ENCODE data around the gene PLEK.

DNA sequence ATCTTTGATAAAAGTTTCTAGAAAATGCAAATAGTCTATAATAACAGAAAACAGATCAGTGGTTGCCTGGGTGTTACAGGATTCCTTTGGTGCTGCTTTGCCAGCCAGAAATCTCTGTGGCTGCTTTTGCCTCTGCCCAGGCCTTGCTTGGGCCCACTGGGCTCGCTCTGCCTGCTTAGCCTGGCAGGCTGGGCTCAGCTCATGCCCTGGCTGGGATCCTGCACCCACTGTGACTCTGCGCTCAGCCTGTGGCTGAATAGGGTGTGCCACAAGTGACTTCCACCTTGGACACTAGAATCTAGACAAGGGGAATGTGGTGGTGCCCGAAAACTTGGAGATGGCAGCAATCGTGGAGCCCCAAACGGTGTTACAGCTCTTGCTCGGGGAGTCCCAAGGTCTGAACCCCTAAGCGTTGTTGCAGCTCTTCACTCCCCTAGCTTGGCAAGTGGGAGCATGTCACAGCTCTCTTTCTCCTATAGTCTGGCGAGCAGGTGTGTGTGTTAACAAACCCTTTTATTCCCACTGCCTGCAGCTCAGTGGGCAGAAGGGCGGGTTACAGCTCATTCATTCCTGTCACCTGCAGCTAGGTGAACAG lies 51.1 kb downstream of the PLEK start:
- TF ChIP-seq NBN (conservative IDR thresholded peaks at IDR 0.05) (no peak), RARG (CRISPR knock-in tag; IDR thresholded peaks at IDR 0.05; ENCODE audit: low read depth) (no peak), CEBPB (IDR thresholded peaks at IDR 0.05; ENCODE audit: borderline replicate concordance, low read depth, low read length) (no peak), RFX5 (IDR thresholded peaks at IDR 0.05; ENCODE audit: low read depth, low read length) (no peak), NFIC (IDR thresholded peaks at IDR 0.05; ENCODE audit: low read length) (no peak), MTA1 (CRISPR knock-in tag; IDR thresholded peaks at IDR 0.05; ENCODE audit: borderline replicate concordance) (no peak), SMAD3 (CRISPR knock-in tag; IDR thresholded peaks at IDR 0.05) (no peak), TAF1 (CRISPR knock-in tag; IDR thresholded peaks at IDR 0.05) (no peak), MXD4 (CRISPR knock-in tag; IDR thresholded peaks at IDR 0.05) (no peak), NFRKB (IDR thresholded peaks at IDR 0.05) (no peak), NPAS2 (CRISPR knock-in tag; IDR thresholded peaks at IDR 0.05; ENCODE audit: borderline replicate concordance) (no peak)
- TF ChIP-seq, protein P1, sequence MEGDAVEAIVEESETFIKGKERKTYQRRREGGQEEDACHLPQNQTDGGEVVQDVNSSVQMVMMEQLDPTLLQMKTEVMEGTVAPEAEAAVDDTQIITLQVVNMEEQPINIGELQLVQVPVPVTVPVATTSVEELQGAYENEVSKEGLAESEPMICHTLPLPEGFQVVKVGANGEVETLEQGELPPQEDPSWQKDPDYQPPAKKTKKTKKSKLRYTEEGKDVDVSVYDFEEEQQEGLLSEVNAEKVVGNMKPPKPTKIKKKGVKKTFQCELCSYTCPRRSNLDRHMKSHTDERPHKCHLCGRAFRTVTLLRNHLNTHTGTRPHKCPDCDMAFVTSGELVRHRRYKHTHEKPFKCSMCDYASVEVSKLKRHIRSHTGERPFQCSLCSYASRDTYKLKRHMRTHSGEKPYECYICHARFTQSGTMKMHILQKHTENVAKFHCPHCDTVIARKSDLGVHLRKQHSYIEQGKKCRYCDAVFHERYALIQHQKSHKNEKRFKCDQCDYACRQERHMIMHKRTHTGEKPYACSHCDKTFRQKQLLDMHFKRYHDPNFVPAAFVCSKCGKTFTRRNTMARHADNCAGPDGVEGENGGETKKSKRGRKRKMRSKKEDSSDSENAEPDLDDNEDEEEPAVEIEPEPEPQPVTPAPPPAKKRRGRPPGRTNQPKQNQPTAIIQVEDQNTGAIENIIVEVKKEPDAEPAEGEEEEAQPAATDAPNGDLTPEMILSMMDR (CRISPR knock-in tag; IDR thresholded peaks at IDR 0.05) = no peak

Measured in HepG2 (cell line).